Fibroblast of pulmonary artery (primary cell): Measurements from ENCODE around the gene RNF144A.
"Not testable (repeated sequence)": the region's sequence is repeated elsewhere in the genome, so short reads cannot be mapped to it uniquely, and the experiment has no call there.

Source experiments
- DNase-seq: peaks from one replicate; pipeline ENCODE4 v3.0.0-alpha.2; 2010; ENCODE audit warnings: low read depth
- H3K4me3 ChIP-seq: replicated peaks from 2 replicates; pipeline ENCODE4 v1.5.1; 2011; ENCODE audit warnings: low read depth, mild to moderate bottlenecking, control low read depth, low read length, moderate library complexity
- CTCF ChIP-seq: IDR thresholded peaks from 2 replicates; pipeline ENCODE4 v1.5.1; 2011; ENCODE audit warnings: mild to moderate bottlenecking, control low read depth, low read length, inconsistent platforms; ENCODE audit errors: missing control alignments

The RNF144A gene

GRCh38 chr2:6932828-6933227, 15.6 kb downstream of the RNF144A start:
- no peak for TF ChIP-seq CTCF
- H3K4me3 ChIP-seq, result no peak overlapping the region
- DNase-seq, result no peak

GRCh38 chr2:6933911-6934310, 16.7 kb downstream of the RNF144A start:
- no peak for DNase-seq
- H3K4me3 ChIP-seq, result no peak overlapping the region
- TF ChIP-seq CTCF, result no peak

GRCh38 chr2:6934345-6934744, 17.1 kb downstream of the RNF144A start:
- no peak for DNase-seq
- no peak for TF ChIP-seq CTCF
- H3K4me3 ChIP-seq, result no peak overlapping the region

DNA sequence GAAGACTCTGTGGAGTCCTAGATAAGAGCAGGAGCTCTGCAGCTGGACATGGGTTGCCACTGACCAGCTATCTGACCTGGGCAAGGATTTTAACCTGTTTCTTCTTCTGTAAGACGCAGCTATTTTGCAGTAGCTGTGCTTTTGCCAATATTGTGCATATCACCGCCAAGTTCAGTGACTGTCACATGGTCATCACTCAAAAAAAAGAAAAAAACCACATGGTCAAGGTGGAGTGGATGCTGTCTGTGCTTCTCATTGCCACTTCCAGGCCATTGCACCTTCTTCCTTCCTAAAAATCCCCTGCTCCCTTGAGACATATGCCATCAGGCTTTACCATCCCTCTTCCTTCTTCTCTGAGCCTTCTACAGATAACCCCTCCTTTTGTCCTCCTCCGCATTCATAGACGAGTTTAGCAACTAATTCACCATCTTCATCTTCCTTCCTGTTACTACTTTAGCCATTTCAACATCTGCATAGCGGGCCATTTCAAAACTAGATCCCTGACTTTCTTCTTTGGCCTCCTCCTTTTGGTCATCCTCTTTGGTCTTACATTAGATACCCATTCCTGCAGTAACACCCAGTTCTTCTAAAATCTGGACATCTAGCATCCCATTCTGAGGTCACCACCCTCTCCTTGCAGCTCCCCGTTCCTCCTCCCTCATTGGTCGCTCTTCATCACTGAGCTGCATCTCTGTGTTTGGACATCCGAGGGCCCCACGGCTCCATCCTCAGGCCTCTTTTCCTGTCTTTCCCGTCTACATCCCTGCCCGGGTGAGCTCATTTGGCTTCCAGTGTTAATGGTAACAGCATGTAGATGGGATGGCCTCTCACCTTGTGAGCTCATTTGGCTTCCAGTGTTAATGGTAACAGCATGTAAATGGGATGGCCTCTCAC, 17.8 kb downstream of the RNF144A start:
- H3K4me3 ChIP-seq, result no peak overlapping the region
- TF ChIP-seq CTCF, result no peak
- no peak for DNase-seq

GRCh38 chr2:6935652-6936020, 18.4 kb downstream of the RNF144A start:
- H3K4me3 ChIP-seq, DNase-seq: not testable (repeated sequence)

GRCh38 chr2:6937157-6937556, 19.9 kb downstream of the RNF144A start:
- no peak for DNase-seq
- TF ChIP-seq CTCF, result no peak
- H3K4me3 ChIP-seq, result no peak overlapping the region

DNA sequence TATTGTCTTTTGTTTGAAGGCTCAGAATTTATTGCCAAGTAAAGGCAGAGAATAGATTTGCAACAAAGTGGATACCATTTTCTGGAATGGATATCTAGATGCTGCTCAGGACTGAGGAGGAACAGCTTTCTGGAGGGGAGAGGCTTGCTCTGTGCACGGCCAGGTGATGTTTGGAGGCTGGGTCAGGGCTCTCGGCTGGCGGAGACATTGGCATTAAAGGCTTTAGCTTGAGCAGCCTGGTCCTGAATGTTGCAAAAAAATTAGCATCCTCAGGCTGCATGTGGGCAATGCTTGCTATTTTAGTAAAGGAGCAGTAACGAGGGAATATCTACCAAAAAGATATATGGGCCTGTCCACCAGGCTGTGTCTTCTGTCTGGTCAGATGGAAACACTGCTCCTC, 20.4 kb downstream of the RNF144A start:
- no peak for TF ChIP-seq CTCF
- no peak for DNase-seq
- H3K4me3 ChIP-seq, result no peak overlapping the region
